Hepatocyte (in vitro differentiated cells): ENCODE measurements around the gene STXBP1.

Experiments
- EZH2phosphoT487 ChIP-seq: fragments of 200-600 bp; sonication (generic); IDR thresholded peaks from one replicate; pipeline ENCODE4 v1.6.1; 2018; ENCODE audit warnings: antibody characterized with exemption, mild to moderate bottlenecking, low read depth, moderate library complexity; ENCODE audit not compliant: unreplicated experiment, severe bottlenecking
- TF ChIP-seq, protein P1 (sequence below): fragments of 200-600 bp; sonication (generic); IDR thresholded peaks from 2 replicates; pipeline ENCODE4 v1.5.1; 2016; ENCODE audit warnings: antibody characterized with exemption, mild to moderate bottlenecking; ENCODE audit not compliant: poor library complexity

- TF ChIP-seq, protein P1, sequence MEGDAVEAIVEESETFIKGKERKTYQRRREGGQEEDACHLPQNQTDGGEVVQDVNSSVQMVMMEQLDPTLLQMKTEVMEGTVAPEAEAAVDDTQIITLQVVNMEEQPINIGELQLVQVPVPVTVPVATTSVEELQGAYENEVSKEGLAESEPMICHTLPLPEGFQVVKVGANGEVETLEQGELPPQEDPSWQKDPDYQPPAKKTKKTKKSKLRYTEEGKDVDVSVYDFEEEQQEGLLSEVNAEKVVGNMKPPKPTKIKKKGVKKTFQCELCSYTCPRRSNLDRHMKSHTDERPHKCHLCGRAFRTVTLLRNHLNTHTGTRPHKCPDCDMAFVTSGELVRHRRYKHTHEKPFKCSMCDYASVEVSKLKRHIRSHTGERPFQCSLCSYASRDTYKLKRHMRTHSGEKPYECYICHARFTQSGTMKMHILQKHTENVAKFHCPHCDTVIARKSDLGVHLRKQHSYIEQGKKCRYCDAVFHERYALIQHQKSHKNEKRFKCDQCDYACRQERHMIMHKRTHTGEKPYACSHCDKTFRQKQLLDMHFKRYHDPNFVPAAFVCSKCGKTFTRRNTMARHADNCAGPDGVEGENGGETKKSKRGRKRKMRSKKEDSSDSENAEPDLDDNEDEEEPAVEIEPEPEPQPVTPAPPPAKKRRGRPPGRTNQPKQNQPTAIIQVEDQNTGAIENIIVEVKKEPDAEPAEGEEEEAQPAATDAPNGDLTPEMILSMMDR = no peak
- no peak for TF ChIP-seq EZH2phosphoT487
These were observed 46.4 kb downstream of the STXBP1 start for GRCh38 chr9:127658428-127658827.
